A673 (cell line): ENCODE measurements around the gene GADL1. TPM values are rescaled to one million over a fixed set of nuclear protein-coding genes. Genes with fewer than 3 reads are reported as not detected.

ENCODE experiments used
- BruUV-seq: library from RNA; stranded (reverse); fragments of 400-500 nt; replicated peaks from 2 replicates; lab custom pipeline; 2021; lab: Mats Ljungman, UMichigan
- CTCF ChIA-PET: fragments of 300-600 bp; sonication (Branson Sonifier 250); formaldehyde crosslinking; loops from one replicate; lab custom pipeline; 2022; ENCODE audit warnings: antibody characterized with exemption; lab: Charles Lee
- POLR2A ChIA-PET: fragments of 300-600 bp; sonication (Branson Sonifier 250); formaldehyde crosslinking; loops from one replicate; lab custom pipeline; 2022; ENCODE audit warnings: antibody characterized with exemption; ENCODE audit not compliant: low non-redundant PET; lab: Charles Lee
- DNase-seq: peaks from one replicate; pipeline ENCODE4 v3.0.0-alpha.2; 2015; ENCODE audit warnings: low spot score
- H3K27ac ChIP-seq: fragments of 200-600 bp; sonication (generic); 2 replicates; pipeline ENCODE4 v1.5.1; 2016; ENCODE audit warnings: mixed run types, low read depth, mild to moderate bottlenecking, mixed read lengths, antibody characterized with exemption, low read length; ENCODE audit not compliant: poor library complexity, severe bottlenecking
- H3K27me3 ChIP-seq: fragments of 200-600 bp; sonication (generic); replicated peaks from 2 replicates; pipeline ENCODE4 v1.6.1; 2017; ENCODE audit warnings: mixed run types, low read depth, mild to moderate bottlenecking, mixed read lengths, antibody characterized with exemption, low read length; ENCODE audit not compliant: insufficient read depth, poor library complexity
- H3K36me3 ChIP-seq: fragments of 200-600 bp; sonication (generic); 2 replicates; pipeline ENCODE4 v1.6.1; 2016; ENCODE audit warnings: mixed run types, mild to moderate bottlenecking, mixed read lengths, antibody characterized with exemption, low read length; ENCODE audit not compliant: insufficient read depth, poor library complexity, severe bottlenecking
- H3K4me1 ChIP-seq: fragments of 200-600 bp; sonication (generic); 2 replicates; pipeline ENCODE4 v1.6.1; 2017; ENCODE audit warnings: mixed run types, mild to moderate bottlenecking, mixed read lengths, antibody characterized with exemption, low read length; ENCODE audit not compliant: insufficient read depth, poor library complexity, severe bottlenecking
- H3K4me3 ChIP-seq: fragments of 200-600 bp; sonication (generic); 2 replicates; pipeline ENCODE4 v1.5.1; 2016; ENCODE audit warnings: low read depth, mixed run types, mild to moderate bottlenecking, mixed read lengths, low read length; ENCODE audit not compliant: poor library complexity, severe bottlenecking
- H3K9me3 ChIP-seq: fragments of 200-600 bp; sonication (generic); 2 replicates; pipeline ENCODE4 v1.6.1; 2016; ENCODE audit warnings: mixed run types, low read depth, mild to moderate bottlenecking, mixed read lengths, antibody characterized with exemption, low read length; ENCODE audit not compliant: poor library complexity, severe bottlenecking
- CTCF ChIP-seq: fragments of 300-800, 200-600 bp; sonication (generic); conservative IDR thresholded peaks from 2 replicates; pipeline ENCODE4 v1.5.1; 2017; ENCODE audit warnings: low read depth, mild to moderate bottlenecking, antibody characterized with exemption, low read length, moderate library complexity, mixed read lengths
- EZH2 ChIP-seq: fragments of 200-600 bp; sonication (generic); IDR thresholded peaks from 2 replicates; pipeline ENCODE4 v1.6.1; 2017; ENCODE audit warnings: borderline replicate concordance, low read depth, mild to moderate bottlenecking, mixed read lengths, antibody characterized with exemption, low read length; ENCODE audit not compliant: poor library complexity, severe bottlenecking
- intact Hi-C: fragments of 100-400 bp; cut with micrococcal nuclease; formaldehyde crosslinking; loops from one replicate; pipeline ENCODE4 v1.10.0; 2022; ENCODE audit not compliant: unreplicated experiment
- total RNA-seq: library from RNA; stranded (reverse); gene quantifications from 2 replicates; pipeline ENCODE4 v1.2.3, GENCODE V29; 2021

Gene GADL1
- total RNA-seq, 1 experiment from 2014 or later = 13.8 TPM

GRCh38 chr3:30878862-30879261 lies 15.6 kb downstream of the GADL1 start:
- H3K4me3 ChIP-seq = no peak overlapping the region
- POLR2A ChIA-PET = no interaction called here
- CTCF ChIA-PET = no interaction called here
- peaks cover 17% of the 10 kb centered on the region for H3K9me3 ChIP-seq
- H3K27me3 ChIP-seq = no peaks in the 10 kb centered on the region
- H3K36me3 ChIP-seq = peaks cover 4% of the 10 kb centered on the region
- no peak for TF ChIP-seq EZH2
- TF ChIP-seq CTCF = no peak
- BruUV-seq = no TSS peak
- H3K27ac ChIP-seq = no peak overlapping the region
- H3K4me1 ChIP-seq = peaks cover 10% of the 10 kb centered on the region
- intact Hi-C loops = no loop called here
- no peak for DNase-seq

GRCh38 chr3:30875505-30875904 lies 19.0 kb downstream of the GADL1 start:
- Histone ChIP-seq H3K27me3 (no peaks in the 10 kb centered on the region), H3K27ac (no peak overlapping the region), H3K36me3 (no peaks in the 10 kb centered on the region), H3K4me3 (no peak overlapping the region), H3K9me3 (peaks cover 3% of the 10 kb centered on the region), H3K4me1 (peaks cover 14% of the 10 kb centered on the region)
- intact Hi-C loops = no loop called here
- no TSS peak for BruUV-seq
- peak; percentile 65 for DNase-seq
- ChIA-PET CTCF (no interaction called here), POLR2A (no interaction called here)
- no peak for TF ChIP-seq EZH2
- peak; percentile 35; the same call in 1 of the 2 replicates for TF ChIP-seq CTCF

GRCh38 chr3:30873671-30874070 lies 20.8 kb downstream of the GADL1 start:
- no peaks in the 10 kb centered on the region for H3K36me3 ChIP-seq
- no peaks in the 10 kb centered on the region for H3K9me3 ChIP-seq
- ChIA-PET POLR2A (no interaction called here), CTCF (no interaction called here)
- no TSS peak for BruUV-seq
- intact Hi-C loops = no loop called here
- H3K27me3 ChIP-seq = no peaks in the 10 kb centered on the region
- H3K4me1 ChIP-seq = peaks cover 23% of the 10 kb centered on the region
- H3K27ac ChIP-seq = no peak overlapping the region
- H3K4me3 ChIP-seq = no peak overlapping the region
- no peak for TF ChIP-seq CTCF
- no peak for TF ChIP-seq EZH2
- no peak for DNase-seq
